Neural progenitor cell (in vitro differentiated cells): ENCODE measurements around the gene EPX. TPM values are rescaled to one million over a fixed set of nuclear protein-coding genes. Genes with fewer than 3 reads are reported as not detected.

Experiments used
- DNase-seq: peaks from one replicate; pipeline ENCODE4 v3.0.0-alpha.2; 2016; ENCODE audit warnings: low spot score
- H2AFZ ChIP-seq: fragments of 200-600 bp; sonication (generic); replicated peaks from 2 replicates; pipeline ENCODE4 v1.6.1; 2016; ENCODE audit warnings: antibody characterized with exemption
- H3F3A ChIP-seq: fragments of 200-600 bp; sonication (generic); 2 replicates; pipeline ENCODE4 v1.6.1; 2016; ENCODE audit warnings: antibody characterized with exemption, low read depth
- H3K27ac ChIP-seq: fragments of 200-600 bp; sonication (generic); 2 replicates; pipeline ENCODE4 v1.5.1; 2016; ENCODE audit warnings: mild to moderate bottlenecking
- H3K27me3 ChIP-seq: fragments of 200-600 bp; sonication (generic); 2 replicates; pipeline ENCODE4 v1.6.1; 2016; ENCODE audit warnings: mild to moderate bottlenecking, moderate library complexity
- H3K36me3 ChIP-seq: fragments of 200-600 bp; sonication (generic); 2 replicates; pipeline ENCODE4 v1.5.1; 2016
- H3K4me1 ChIP-seq: fragments of 200-600 bp; sonication (generic); 2 replicates; pipeline ENCODE4 v1.6.1; 2016; ENCODE audit warnings: mixed run types
- H3K4me2 ChIP-seq: fragments of 200-600 bp; sonication (generic); 2 replicates; pipeline ENCODE4 v1.6.1; 2016
- H3K4me3 ChIP-seq: fragments of 200-600 bp; sonication (generic); 2 replicates; pipeline ENCODE4 v1.5.1; 2016
- H3K79me2 ChIP-seq: fragments of 200-600 bp; sonication (generic); 2 replicates; pipeline ENCODE4 v1.6.1; 2016; ENCODE audit warnings: low read depth
- H3K9ac ChIP-seq: fragments of 200-600 bp; sonication (generic); 2 replicates; pipeline ENCODE4 v1.6.1; 2016
- H3K9me3 ChIP-seq: fragments of 200-600 bp; sonication (generic); 2 replicates; pipeline ENCODE4 v1.5.1; 2016; ENCODE audit warnings: low read depth
- H4K20me1 ChIP-seq: fragments of 200-600 bp; sonication (generic); 2 replicates; pipeline ENCODE4 v1.6.1; 2016; ENCODE audit warnings: low read depth
- H3K27ac Mint-ChIP-seq: 3 replicates; pipeline ENCODE4 v1.8.0; 2021; ENCODE audit warnings: mixed read lengths
- H3K27me3 Mint-ChIP-seq: 2 replicates; pipeline ENCODE4 v1.8.0; 2022; ENCODE audit warnings: low read depth, mild to moderate bottlenecking, inconsistent platforms, moderate library complexity, mixed read lengths; ENCODE audit not compliant: insufficient read depth
- H3K36me3 Mint-ChIP-seq: 3 replicates; pipeline ENCODE4 v1.8.0; 2021; ENCODE audit warnings: mixed read lengths
- H3K4me1 Mint-ChIP-seq: 3 replicates; pipeline ENCODE4 v1.8.0; 2021; ENCODE audit warnings: mixed read lengths
- H3K4me3 Mint-ChIP-seq: 3 replicates; pipeline ENCODE4 v1.8.0; 2021; ENCODE audit warnings: mild to moderate bottlenecking, moderate library complexity, mixed read lengths
- H3K9me3 Mint-ChIP-seq: 3 replicates; pipeline ENCODE4 v1.8.0; 2020; ENCODE audit warnings: mixed read lengths
- EZH2 ChIP-seq: fragments of 200-600 bp; sonication (generic); IDR thresholded peaks from 2 replicates; pipeline ENCODE4 v1.6.1; 2017; ENCODE audit warnings: antibody characterized with exemption, mild to moderate bottlenecking, moderate library complexity
- EZH2phosphoT487 ChIP-seq: fragments of 200-600 bp; sonication (generic); IDR thresholded peaks from 2 replicates; pipeline ENCODE4 v1.6.1; 2017; ENCODE audit warnings: antibody characterized with exemption
- total RNA-seq: library from RNA; depleted of rRNA; stranded (reverse); fragments of >200 nt; gene quantifications from 2 replicates; pipeline ENCODE4 v1.2.3, GENCODE V29; 2015; ENCODE audit warnings: low replicate concordance
- TF ChIP-seq, protein P1 (sequence below): fragments of 200-600 bp; sonication (generic); IDR thresholded peaks from 2 replicates; pipeline ENCODE4 v1.5.1; 2017; ENCODE audit warnings: antibody characterized with exemption, mild to moderate bottlenecking

The EPX gene
- total RNA-seq, 1 donor from 2014 or later, result not detected

DNA sequence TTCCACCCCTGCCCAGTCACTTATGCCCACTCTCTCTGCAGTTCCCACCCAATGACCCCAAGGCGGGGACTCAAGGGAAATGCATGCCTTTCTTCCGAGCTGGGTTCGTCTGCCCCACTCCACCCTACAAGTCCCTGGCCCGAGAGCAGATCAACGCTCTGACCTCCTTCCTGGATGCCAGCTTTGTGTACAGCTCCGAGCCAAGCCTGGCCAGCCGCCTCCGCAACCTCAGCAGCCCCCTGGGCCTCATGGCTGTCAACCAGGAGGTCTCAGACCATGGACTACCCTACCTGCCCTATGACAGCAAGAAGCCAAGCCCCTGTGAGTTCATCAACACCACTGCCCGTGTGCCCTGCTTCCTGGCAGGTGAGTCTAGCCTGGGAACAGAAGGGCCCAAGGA, 59.6 kb downstream of the EPX start:
- H3K9ac ChIP-seq, result no peak overlapping the region
- H3K4me2 ChIP-seq, result no peak overlapping the region
- no peak overlapping the region for H3K4me3 Mint-ChIP-seq
- TF ChIP-seq, protein P1, sequence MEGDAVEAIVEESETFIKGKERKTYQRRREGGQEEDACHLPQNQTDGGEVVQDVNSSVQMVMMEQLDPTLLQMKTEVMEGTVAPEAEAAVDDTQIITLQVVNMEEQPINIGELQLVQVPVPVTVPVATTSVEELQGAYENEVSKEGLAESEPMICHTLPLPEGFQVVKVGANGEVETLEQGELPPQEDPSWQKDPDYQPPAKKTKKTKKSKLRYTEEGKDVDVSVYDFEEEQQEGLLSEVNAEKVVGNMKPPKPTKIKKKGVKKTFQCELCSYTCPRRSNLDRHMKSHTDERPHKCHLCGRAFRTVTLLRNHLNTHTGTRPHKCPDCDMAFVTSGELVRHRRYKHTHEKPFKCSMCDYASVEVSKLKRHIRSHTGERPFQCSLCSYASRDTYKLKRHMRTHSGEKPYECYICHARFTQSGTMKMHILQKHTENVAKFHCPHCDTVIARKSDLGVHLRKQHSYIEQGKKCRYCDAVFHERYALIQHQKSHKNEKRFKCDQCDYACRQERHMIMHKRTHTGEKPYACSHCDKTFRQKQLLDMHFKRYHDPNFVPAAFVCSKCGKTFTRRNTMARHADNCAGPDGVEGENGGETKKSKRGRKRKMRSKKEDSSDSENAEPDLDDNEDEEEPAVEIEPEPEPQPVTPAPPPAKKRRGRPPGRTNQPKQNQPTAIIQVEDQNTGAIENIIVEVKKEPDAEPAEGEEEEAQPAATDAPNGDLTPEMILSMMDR, result no peak
- no peak for TF ChIP-seq EZH2
- DNase-seq, result no peak
- no peak overlapping the region for H3K27ac Mint-ChIP-seq
- H2AFZ ChIP-seq, result no peak overlapping the region
- no peaks in the 10 kb centered on the region for H3F3A ChIP-seq
- no peak overlapping the region for H3K4me3 ChIP-seq
- no peaks in the 10 kb centered on the region for H3K79me2 ChIP-seq
- H3K9me3 Mint-ChIP-seq, result no peaks in the 10 kb centered on the region
- no peaks in the 10 kb centered on the region for H3K4me1 ChIP-seq
- peaks cover 4% of the 10 kb centered on the region for H3K4me1 Mint-ChIP-seq
- H3K9me3 ChIP-seq, result no peaks in the 10 kb centered on the region
- H4K20me1 ChIP-seq, result no peaks in the 10 kb centered on the region
- H3K27ac ChIP-seq, result no peak overlapping the region
- no peaks in the 10 kb centered on the region for H3K36me3 ChIP-seq
- peaks cover 92% of the 10 kb centered on the region for H3K27me3 ChIP-seq
- H3K27me3 Mint-ChIP-seq, result peaks cover 43% of the 10 kb centered on the region
- H3K36me3 Mint-ChIP-seq, result no peaks in the 10 kb centered on the region

DNA sequence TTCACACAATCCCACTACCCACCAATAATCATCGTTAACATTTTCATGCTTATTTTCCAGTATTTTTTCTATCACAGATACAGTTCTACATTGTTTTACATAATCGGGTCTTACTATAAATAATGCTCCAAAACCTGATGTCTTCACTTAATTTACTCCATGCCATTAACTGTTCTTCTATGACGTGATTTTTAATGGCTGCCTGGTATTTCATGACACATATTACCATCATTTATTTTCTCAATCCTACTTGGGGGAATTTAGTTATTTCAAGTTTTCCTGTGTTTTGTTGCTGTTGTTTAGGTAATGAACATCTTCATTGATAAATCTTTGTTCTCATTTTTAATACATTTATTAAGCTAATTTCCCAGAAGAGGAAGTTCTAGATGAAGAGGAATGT, 60.6 kb downstream of the EPX start:
- Histone ChIP-seq H3K9ac (no peak overlapping the region), H3K27me3 (peaks cover 92% of the 10 kb centered on the region), H3K4me2 (no peak overlapping the region), H3K4me3 (no peak overlapping the region), H4K20me1 (no peaks in the 10 kb centered on the region), H3K79me2 (no peaks in the 10 kb centered on the region), H3K36me3 (no peaks in the 10 kb centered on the region), H3K9me3 (no peaks in the 10 kb centered on the region), H3K27ac (no peak overlapping the region), H3F3A (no peaks in the 10 kb centered on the region), H2AFZ (no peak overlapping the region), H3K4me1 (no peaks in the 10 kb centered on the region)
- DNase-seq, result no peak
- H3K4me3 Mint-ChIP-seq, result no peak overlapping the region
- peaks cover 38% of the 10 kb centered on the region for H3K27me3 Mint-ChIP-seq
- H3K4me1 Mint-ChIP-seq, result peaks cover 4% of the 10 kb centered on the region
- TF ChIP-seq, protein P1, result no peak
- no peak for TF ChIP-seq EZH2phosphoT487
- TF ChIP-seq EZH2, result no peak
- no peak overlapping the region for H3K27ac Mint-ChIP-seq
- no peaks in the 10 kb centered on the region for H3K36me3 Mint-ChIP-seq
- no peaks in the 10 kb centered on the region for H3K9me3 Mint-ChIP-seq

Other genes with a start within 250 kb of the EPX start
- 8.8 and 14.7 TPM in 2 replicates for gene CUEDC1, start 237.3 kb upstream of the EPX start, total RNA-seq
- 90.4 and 103 TPM in 2 replicates for gene VEZF1, start 204.5 kb upstream of the EPX start, total RNA-seq
- 436 and 556 TPM in 2 replicates for gene SRSF1, start 185.5 kb upstream of the EPX start, total RNA-seq
- gene DYNLL2, start 109.3 kb upstream of the EPX start, total RNA-seq, result 46.8 and 52.6 TPM in 2 replicates
- gene OR4D1, start 44.3 kb upstream of the EPX start, total RNA-seq, result 0.13 and 0.37 TPM in 2 replicates
- gene OR4D2, start 25.7 kb upstream of the EPX start, total RNA-seq, result not detected in 2 replicates
- 25.8 and 30.0 TPM in 2 replicates for gene MKS1, start 26.5 kb downstream of the EPX start, total RNA-seq
- gene LPO, start 45.9 kb downstream of the EPX start, total RNA-seq, result not detected in 2 replicates
- not detected in 2 replicates for gene MPO, start 88.2 kb downstream of the EPX start, total RNA-seq
- 13.8 and 48.7 TPM in 2 replicates for gene TSPOAP1, start 136.1 kb downstream of the EPX start, total RNA-seq
- 60.2 and 103 TPM in 2 replicates for gene SUPT4H1, start 159.5 kb downstream of the EPX start, total RNA-seq
- 0.50 TPM in 1 of 2 replicates, not detected in the other for gene RNF43, start 224.8 kb downstream of the EPX start, total RNA-seq